Astrocyte (in vitro differentiated cells and primary cell): Measurements from ENCODE around the gene COX6B1.

Experiments
- EZH2 ChIP-seq: IDR thresholded peaks from 2 replicates; pipeline ENCODE4 v1.6.1; 2012; ENCODE audit warnings: mild to moderate bottlenecking, low read length, inconsistent platforms; ENCODE audit not compliant: insufficient read depth
- TF ChIP-seq, protein P1 (sequence below): IDR thresholded peaks from 2 replicates; pipeline ENCODE4 v1.5.1; 2011; ENCODE audit warnings: low read depth, mild to moderate bottlenecking, inconsistent platforms, low read length, moderate library complexity; ENCODE audit not compliant: insufficient read depth

DNA sequence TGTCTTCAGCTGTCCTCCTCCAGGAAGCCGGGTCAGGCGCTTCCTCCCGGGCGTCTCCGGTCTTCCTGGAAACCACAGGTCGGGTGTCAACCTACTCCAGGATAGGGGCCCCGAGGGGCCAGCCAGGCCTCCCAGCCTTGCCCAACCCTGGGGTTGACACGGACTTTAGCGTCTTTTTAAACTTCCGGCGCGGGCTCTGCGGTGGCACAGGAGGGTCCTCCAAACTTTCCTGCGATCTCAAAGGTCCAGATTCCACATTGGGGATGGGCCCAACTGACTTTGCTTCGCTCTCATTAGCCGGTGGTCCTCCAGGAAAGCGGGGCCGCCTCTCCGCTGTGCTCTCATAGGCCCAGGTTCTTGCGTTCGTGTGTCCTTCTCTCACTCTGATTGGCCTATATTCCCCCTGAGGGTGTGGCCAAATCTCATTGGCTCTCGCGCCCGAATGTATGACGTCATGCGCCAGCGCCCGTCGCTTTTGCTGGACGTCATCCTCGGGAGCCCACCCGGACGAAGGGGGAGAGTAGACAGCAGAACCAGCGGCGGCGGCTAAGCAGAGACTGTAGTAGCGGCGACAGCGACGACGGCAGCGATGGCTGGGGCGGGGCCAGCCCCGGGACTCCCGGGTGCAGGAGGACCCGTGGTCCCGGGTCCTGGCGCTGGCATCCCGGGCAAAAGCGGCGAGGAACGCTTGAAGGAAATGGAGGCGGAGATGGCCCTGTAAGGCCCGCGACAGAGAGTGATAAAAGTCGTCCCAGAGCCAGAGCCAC, 19.4 kb upstream of the COX6B1 start, which contains the start of gene RBM42:
- TF ChIP-seq, protein P1, sequence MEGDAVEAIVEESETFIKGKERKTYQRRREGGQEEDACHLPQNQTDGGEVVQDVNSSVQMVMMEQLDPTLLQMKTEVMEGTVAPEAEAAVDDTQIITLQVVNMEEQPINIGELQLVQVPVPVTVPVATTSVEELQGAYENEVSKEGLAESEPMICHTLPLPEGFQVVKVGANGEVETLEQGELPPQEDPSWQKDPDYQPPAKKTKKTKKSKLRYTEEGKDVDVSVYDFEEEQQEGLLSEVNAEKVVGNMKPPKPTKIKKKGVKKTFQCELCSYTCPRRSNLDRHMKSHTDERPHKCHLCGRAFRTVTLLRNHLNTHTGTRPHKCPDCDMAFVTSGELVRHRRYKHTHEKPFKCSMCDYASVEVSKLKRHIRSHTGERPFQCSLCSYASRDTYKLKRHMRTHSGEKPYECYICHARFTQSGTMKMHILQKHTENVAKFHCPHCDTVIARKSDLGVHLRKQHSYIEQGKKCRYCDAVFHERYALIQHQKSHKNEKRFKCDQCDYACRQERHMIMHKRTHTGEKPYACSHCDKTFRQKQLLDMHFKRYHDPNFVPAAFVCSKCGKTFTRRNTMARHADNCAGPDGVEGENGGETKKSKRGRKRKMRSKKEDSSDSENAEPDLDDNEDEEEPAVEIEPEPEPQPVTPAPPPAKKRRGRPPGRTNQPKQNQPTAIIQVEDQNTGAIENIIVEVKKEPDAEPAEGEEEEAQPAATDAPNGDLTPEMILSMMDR = no peak
- TF ChIP-seq EZH2 = no peak
